Suprapubic skin (tissue), 4 donors: Measurements from ENCODE around the gene RBM33.

Experiments used
- CTCF ChIP-seq, 2 donors: fragments of 200-600 bp in 1 of 2; fragments of 450-650 bp in 1 of 2; sonication (generic) in 1 of 2; IDR thresholded peaks; one replicate each; pipeline ENCODE4 v1.5.1; 2016 to 2019; ENCODE audit warnings: antibody characterized with exemption in 2 of 2, mild to moderate bottlenecking in 1 of 2, moderate library complexity in 1 of 2
- EP300 ChIP-seq: sonication (generic); formaldehyde crosslinking; IDR thresholded peaks from one replicate; pipeline ENCODE4 v1.6.1; 2017; ENCODE audit warnings: antibody characterized with exemption
- POLR2AphosphoS5 ChIP-seq, 3 donors: sonication (generic); formaldehyde crosslinking; IDR thresholded peaks; one replicate each; pipeline ENCODE4 v1.6.1; 2017; ENCODE audit warnings: antibody characterized with exemption in 3 of 3

- no peak for TF ChIP-seq POLR2AphosphoS5 (IDR thresholded peaks at IDR 0.05)
- TF ChIP-seq EP300, result no peak
- TF ChIP-seq CTCF (IDR thresholded peaks at IDR 0.05), result no peak
These were observed 132.1 kb downstream of the RBM33 start for GRCh38 chr7:155776606-155777005.
